ENCODE data around the gene CCNB3.

DNA sequence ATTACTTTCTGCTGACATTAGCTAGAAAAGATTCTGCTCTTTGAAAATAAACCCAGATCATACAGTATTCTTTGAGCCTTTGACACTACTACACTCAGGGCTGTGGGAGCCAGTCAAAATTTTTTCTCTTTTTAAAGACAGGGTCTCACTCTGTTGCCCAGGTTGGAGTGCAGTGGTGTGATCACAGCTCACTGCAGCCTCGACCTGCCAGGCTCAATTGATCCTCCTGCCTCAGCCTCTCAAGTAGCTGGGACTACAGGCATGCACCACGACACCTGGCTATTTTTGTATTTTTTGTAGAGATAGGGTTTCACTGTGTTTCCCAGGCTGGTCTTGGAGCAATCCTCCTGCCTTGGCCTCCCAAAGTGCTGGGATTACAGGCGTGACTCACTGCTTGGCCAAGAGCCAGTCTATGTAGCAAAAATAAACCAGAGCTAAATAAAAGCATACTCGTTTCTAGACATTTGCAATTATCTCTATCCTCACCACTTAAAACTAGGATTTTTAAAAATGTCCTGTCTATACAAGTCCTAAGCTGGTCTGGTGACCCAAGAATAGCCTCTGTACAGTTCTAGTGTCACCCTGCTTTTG, 46.9 kb upstream of the CCNB3 start:
- TF ChIP-seq ELF4 (IDR thresholded peaks at IDR 0.05) (no peak), HDGF (IDR thresholded peaks at IDR 0.05; ENCODE audit: borderline replicate concordance) (no peak)

Measured in HEK293T (cell line).